SJCRH30 (cell line): Measurements from ENCODE around the gene KIFAP3. TPM values are rescaled to one million over a fixed set of nuclear protein-coding genes. Genes with fewer than 3 reads are reported as not detected.
A peak's percentile ranks its signal among the peaks of the same experiment; 100 is the strongest.
"Not testable (repeated sequence)": the region's sequence is repeated elsewhere in the genome, so short reads cannot be mapped to it uniquely, and the experiment has no call there.

ENCODE experiments used
- DNase-seq, 2 experiments: peaks; one replicate each; pipeline ENCODE4 v3.0.0-alpha.2; 2015 to 2020
- H3K27ac ChIP-seq: fragments of 250-450 bp; sonication (Bioruptor Pico); 2 replicates; pipeline ENCODE4 v1.5.1; 2020; ENCODE audit warnings: mild to moderate bottlenecking, moderate library complexity
- H3K27me3 ChIP-seq: fragments of 250-450 bp; sonication (Bioruptor Pico); 2 replicates; pipeline ENCODE4 v1.5.1; 2020; ENCODE audit warnings: mild to moderate bottlenecking, moderate library complexity
- H3K36me3 ChIP-seq: fragments of 250-450 bp; sonication (Bioruptor Pico); 2 replicates; pipeline ENCODE4 v1.5.1; 2020; ENCODE audit warnings: mild to moderate bottlenecking, moderate library complexity
- H3K4me1 ChIP-seq: fragments of 250-450 bp; sonication (Bioruptor Pico); 2 replicates; pipeline ENCODE4 v1.5.1; 2020; ENCODE audit warnings: mild to moderate bottlenecking, moderate library complexity
- H3K4me3 ChIP-seq: fragments of 250-450 bp; sonication (Bioruptor Pico); 2 replicates; pipeline ENCODE4 v1.5.1; 2020; ENCODE audit warnings: mild to moderate bottlenecking, moderate library complexity
- H3K9me3 ChIP-seq: fragments of 250-450 bp; sonication (Bioruptor Pico); replicated peaks from 2 replicates; pipeline ENCODE4 v1.5.1; 2020; ENCODE audit warnings: mild to moderate bottlenecking, moderate library complexity
- total RNA-seq: library from RNA; depleted of rRNA; stranded (reverse); fragments of >200 nt; shearing (Covaris generic); gene quantifications from 2 replicates; pipeline ENCODE4 v1.2.3, GENCODE V29; 2014; rRNA removed

The KIFAP3 gene
- 9.8 and 10.0 TPM in 2 replicates for total RNA-seq

- DNase-seq: peak; percentile 95 to 97
- Histone ChIP-seq H3K9me3 (no peaks in the 10 kb centered on the region), H3K4me1 (no peaks in the 10 kb centered on the region), H3K4me3 (peak within 1 kb of the TSS; percentile 72), H3K36me3 (no peaks in the 10 kb centered on the region), H3K27ac (no peak within 1 kb of the TSS; the same call in 1 of the 2 replicates), H3K27me3 (no peaks in the 10 kb centered on the region)
These were observed at the start of gene KIFAP3 for GRCh38 chr1:170074250-170075157. KIFAP3 (minus strand) TSS chr1:170074695; CDS start chr1:170074467, 228 bp downstream.

- H3K9me3 ChIP-seq: no peaks in the 10 kb centered on the region
- no peak overlapping the region for H3K27ac ChIP-seq
- H3K27me3 ChIP-seq: no peaks in the 10 kb centered on the region
- no peak for DNase-seq
- no peaks in the 10 kb centered on the region; the same call in 1 of the 2 replicates for H3K4me1 ChIP-seq
- H3K4me3 ChIP-seq: no peak overlapping the region
- H3K36me3 ChIP-seq: no peaks in the 10 kb centered on the region
These were observed 47.9 kb upstream of the KIFAP3 start for GRCh38 chr1:170122366-170122765.

GRCh38 chr1:170114906-170115305 lies 40.4 kb upstream of the KIFAP3 start:
- Histone ChIP-seq H3K9me3 (no peaks in the 10 kb centered on the region), H3K27ac (no peak overlapping the region), H3K4me3 (no peak overlapping the region), H3K27me3 (no peaks in the 10 kb centered on the region), H3K4me1 (no peaks in the 10 kb centered on the region), H3K36me3 (no peaks in the 10 kb centered on the region)
- DNase-seq: peak; percentile 31 to 72

GRCh38 chr1:170113140-170113539 lies 38.6 kb upstream of the KIFAP3 start:
- DNase-seq, H3K27me3 ChIP-seq, H3K9me3 ChIP-seq, H3K27ac ChIP-seq, H3K36me3 ChIP-seq, H3K4me3 ChIP-seq, H3K4me1 ChIP-seq: not testable (repeated sequence)

GRCh38 chr1:170097449-170097948 lies 23.0 kb upstream of the KIFAP3 start:
- Histone ChIP-seq H3K9me3 (no peaks in the 10 kb centered on the region), H3K36me3 (no peaks in the 10 kb centered on the region), H3K27me3 (no peaks in the 10 kb centered on the region), H3K4me1 (no peaks in the 10 kb centered on the region), H3K4me3 (no peak overlapping the region), H3K27ac (no peak overlapping the region)
- DNase-seq: no peak

GRCh38 chr1:170096806-170097340 lies 22.4 kb upstream of the KIFAP3 start:
- no peak for DNase-seq
- Histone ChIP-seq H3K27ac (no peak overlapping the region), H3K4me1 (no peaks in the 10 kb centered on the region), H3K27me3 (no peaks in the 10 kb centered on the region), H3K9me3 (no peaks in the 10 kb centered on the region), H3K4me3 (no peak overlapping the region), H3K36me3 (no peaks in the 10 kb centered on the region)

GRCh38 chr1:170095976-170096748 lies 21.7 kb upstream of the KIFAP3 start:
- H3K27ac ChIP-seq: no peak overlapping the region
- DNase-seq: no peak
- no peaks in the 10 kb centered on the region for H3K9me3 ChIP-seq
- no peaks in the 10 kb centered on the region for H3K36me3 ChIP-seq
- H3K27me3 ChIP-seq: no peaks in the 10 kb centered on the region
- no peak overlapping the region for H3K4me3 ChIP-seq
- H3K4me1 ChIP-seq: no peaks in the 10 kb centered on the region

GRCh38 chr1:170094697-170095616 lies 20.5 kb upstream of the KIFAP3 start:
- H3K36me3 ChIP-seq, DNase-seq, H3K27me3 ChIP-seq, H3K27ac ChIP-seq, H3K9me3 ChIP-seq, H3K4me3 ChIP-seq, H3K4me1 ChIP-seq: not testable (repeated sequence)

GRCh38 chr1:170086399-170087032 lies 12.0 kb upstream of the KIFAP3 start:
- H3K4me3 ChIP-seq: no peak overlapping the region
- H3K36me3 ChIP-seq: no peaks in the 10 kb centered on the region
- no peaks in the 10 kb centered on the region for H3K4me1 ChIP-seq
- no peak overlapping the region for H3K27ac ChIP-seq
- no peak for DNase-seq
- H3K9me3 ChIP-seq: no peaks in the 10 kb centered on the region
- no peaks in the 10 kb centered on the region for H3K27me3 ChIP-seq

- H3K27ac ChIP-seq: no peak overlapping the region
- no peak for DNase-seq
- H3K9me3 ChIP-seq: no peaks in the 10 kb centered on the region
- no peak overlapping the region for H3K4me3 ChIP-seq
- H3K4me1 ChIP-seq: no peaks in the 10 kb centered on the region
- H3K36me3 ChIP-seq: no peaks in the 10 kb centered on the region
- no peaks in the 10 kb centered on the region for H3K27me3 ChIP-seq
These were observed 10.6 kb upstream of the KIFAP3 start for GRCh38 chr1:170085091-170085490.

- Histone ChIP-seq H3K4me3 (no peak overlapping the region), H3K27me3 (no peaks in the 10 kb centered on the region), H3K36me3 (no peaks in the 10 kb centered on the region), H3K9me3 (no peaks in the 10 kb centered on the region), H3K27ac (no peak overlapping the region), H3K4me1 (no peaks in the 10 kb centered on the region)
- DNase-seq: no peak
These were observed 4.2 kb upstream of the KIFAP3 start for GRCh38 chr1:170078610-170079189.

- no peak overlapping the region for H3K27ac ChIP-seq
- H3K4me3 ChIP-seq: no peak overlapping the region
- no peaks in the 10 kb centered on the region for H3K4me1 ChIP-seq
- H3K9me3 ChIP-seq: no peaks in the 10 kb centered on the region
- no peak for DNase-seq
- no peaks in the 10 kb centered on the region for H3K36me3 ChIP-seq
- H3K27me3 ChIP-seq: no peaks in the 10 kb centered on the region
These were observed 3.4 kb upstream of the KIFAP3 start for GRCh38 chr1:170077926-170078325.

GRCh38 chr1:170076952-170077351 lies 2.5 kb upstream of the KIFAP3 start:
- not testable (repeated sequence) for H3K27me3 ChIP-seq, H3K9me3 ChIP-seq, H3K27ac ChIP-seq, H3K36me3 ChIP-seq, DNase-seq, H3K4me3 ChIP-seq, H3K4me1 ChIP-seq
